WI38 (cell line): ENCODE measurements around the gene SERPINB1.

Experiments used
- H3K4me3 ChIP-seq: 2 replicates; pipeline ENCODE4 v1.5.1; 2011; ENCODE audit warnings: low read depth, mild to moderate bottlenecking, control low read depth, low read length
- CTCF ChIP-seq: IDR thresholded peaks from 2 replicates; pipeline ENCODE4 v1.5.1; 2012; ENCODE audit warnings: low read depth, mild to moderate bottlenecking, control low read depth, low read length

The SERPINB1 gene

DNA sequence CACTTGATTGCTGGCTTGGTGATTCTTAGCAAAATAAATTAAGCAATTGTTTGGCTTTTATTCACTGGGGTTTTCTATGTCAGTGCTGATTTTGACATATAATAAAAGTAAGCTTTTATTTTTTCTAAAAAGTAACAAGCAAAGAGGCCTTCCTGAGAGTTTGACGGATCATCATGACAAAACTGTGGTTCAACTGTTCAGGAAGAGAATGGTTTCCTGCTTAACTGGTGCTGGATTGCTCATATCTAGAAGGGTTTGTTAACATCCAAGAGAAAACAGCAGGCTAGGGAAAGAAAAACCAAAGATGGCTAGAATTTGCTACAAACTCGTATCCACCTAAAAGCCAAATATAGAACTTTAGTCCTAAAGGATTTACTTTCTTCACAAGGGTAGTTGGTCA lies 21.2 kb downstream of the SERPINB1 start:
- TF ChIP-seq CTCF, result no peak
- no peak overlapping the region for H3K4me3 ChIP-seq

DNA sequence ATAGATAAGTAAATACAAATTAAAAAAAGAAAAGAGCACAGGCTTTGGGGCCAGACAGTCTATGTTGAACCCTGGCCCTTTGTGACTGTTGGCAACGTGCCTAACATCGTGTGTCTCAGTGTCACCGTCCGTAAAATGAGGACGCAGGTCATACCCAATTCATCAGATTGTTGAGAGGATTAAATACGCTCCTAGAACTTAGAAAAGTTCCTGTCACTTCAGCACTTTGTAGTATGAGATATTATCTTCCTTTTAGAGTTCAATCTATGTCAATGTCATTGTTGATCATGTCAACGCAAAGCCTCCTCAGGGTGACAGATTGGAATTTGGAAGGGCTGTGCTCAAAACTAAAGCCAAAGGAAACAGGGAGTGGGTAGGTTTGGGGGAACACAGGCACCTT lies 21.7 kb downstream of the SERPINB1 start:
- no peak overlapping the region for H3K4me3 ChIP-seq
- TF ChIP-seq CTCF, result no peak

GRCh38 chr6:2819115-2819514 lies 22.5 kb downstream of the SERPINB1 start:
- no peak for TF ChIP-seq CTCF
- H3K4me3 ChIP-seq, result no peak overlapping the region

GRCh38 chr6:2818593-2818992 lies 23.1 kb downstream of the SERPINB1 start:
- H3K4me3 ChIP-seq, result no peak overlapping the region
- no peak for TF ChIP-seq CTCF

GRCh38 chr6:2817903-2818443 lies 23.7 kb downstream of the SERPINB1 start:
- no peak overlapping the region for H3K4me3 ChIP-seq
- no peak for TF ChIP-seq CTCF

DNA sequence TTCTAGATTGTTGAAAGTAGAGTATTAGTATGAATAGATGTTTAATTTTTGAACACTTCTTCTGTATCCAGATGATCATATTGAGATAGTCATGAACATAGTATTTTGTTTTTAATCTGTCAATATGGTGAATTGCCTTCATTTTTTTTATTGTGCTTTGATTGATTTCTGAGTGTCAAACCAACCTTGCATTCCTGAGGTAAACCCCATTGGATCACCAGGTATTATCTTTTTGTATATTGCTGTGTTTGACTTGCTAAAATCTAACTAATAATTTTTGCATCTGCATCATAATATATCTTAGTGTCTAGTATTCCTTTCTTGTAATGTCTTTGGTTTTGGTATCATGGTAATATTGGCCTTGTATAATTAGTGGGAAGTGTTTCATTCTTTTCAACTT lies 25.5 kb downstream of the SERPINB1 start:
- no peak for TF ChIP-seq CTCF

DNA sequence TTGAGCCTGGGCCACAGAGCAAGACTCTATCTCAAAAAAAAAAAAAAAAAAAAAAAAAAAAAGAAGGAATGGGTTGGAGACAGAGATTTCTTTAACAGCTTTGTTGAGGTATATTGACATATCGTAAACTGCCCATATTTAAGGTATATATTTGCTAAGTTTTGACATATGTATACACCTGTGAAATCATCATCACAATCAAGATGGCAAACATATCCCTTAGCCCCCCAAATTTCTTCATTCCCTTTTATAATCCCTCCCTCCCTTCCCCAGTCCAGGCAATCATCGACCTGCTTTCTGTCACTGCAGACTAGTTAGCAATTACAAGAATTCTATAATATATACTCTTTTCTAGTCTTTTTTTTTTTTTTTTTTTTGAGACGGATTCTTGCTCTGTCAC lies 29.0 kb downstream of the SERPINB1 start:
- no peak overlapping the region for H3K4me3 ChIP-seq
- TF ChIP-seq CTCF, result no peak

More for the DNA sequence above, 25.5 kb downstream of the SERPINB1 start:
- no peak overlapping the region for H3K4me3 ChIP-seq
